ENCODE data around the gene GAP43.

DNA sequence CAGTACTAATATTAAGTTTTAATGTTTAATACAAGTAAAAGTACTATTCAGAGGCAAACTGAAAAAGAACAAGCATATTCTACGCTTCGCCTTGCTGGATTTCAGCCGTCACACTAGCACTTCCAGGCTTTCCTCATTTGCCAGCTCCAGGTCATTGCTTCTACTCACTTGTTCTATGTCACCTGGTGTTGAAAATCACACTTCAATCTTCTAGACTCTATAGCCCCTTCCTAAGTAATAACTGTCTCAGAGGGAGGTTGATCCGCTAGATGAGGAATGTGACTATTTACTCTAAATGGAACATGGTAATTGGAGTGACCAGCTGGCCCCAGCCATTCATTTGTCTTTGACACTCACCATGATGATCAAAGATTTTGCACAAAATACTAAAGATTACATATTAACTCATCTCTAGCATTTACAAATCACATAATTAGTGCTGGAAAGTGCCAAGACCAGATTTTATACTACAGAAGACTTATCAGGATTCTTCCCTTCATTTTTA is 92.0 kb downstream of the GAP43 start:
- TF ChIP-seq, protein P1, sequence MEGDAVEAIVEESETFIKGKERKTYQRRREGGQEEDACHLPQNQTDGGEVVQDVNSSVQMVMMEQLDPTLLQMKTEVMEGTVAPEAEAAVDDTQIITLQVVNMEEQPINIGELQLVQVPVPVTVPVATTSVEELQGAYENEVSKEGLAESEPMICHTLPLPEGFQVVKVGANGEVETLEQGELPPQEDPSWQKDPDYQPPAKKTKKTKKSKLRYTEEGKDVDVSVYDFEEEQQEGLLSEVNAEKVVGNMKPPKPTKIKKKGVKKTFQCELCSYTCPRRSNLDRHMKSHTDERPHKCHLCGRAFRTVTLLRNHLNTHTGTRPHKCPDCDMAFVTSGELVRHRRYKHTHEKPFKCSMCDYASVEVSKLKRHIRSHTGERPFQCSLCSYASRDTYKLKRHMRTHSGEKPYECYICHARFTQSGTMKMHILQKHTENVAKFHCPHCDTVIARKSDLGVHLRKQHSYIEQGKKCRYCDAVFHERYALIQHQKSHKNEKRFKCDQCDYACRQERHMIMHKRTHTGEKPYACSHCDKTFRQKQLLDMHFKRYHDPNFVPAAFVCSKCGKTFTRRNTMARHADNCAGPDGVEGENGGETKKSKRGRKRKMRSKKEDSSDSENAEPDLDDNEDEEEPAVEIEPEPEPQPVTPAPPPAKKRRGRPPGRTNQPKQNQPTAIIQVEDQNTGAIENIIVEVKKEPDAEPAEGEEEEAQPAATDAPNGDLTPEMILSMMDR (IDR thresholded peaks at IDR 0.05; ENCODE audit: low read depth, low read length) = no peak
- TF ChIP-seq, protein P2, sequence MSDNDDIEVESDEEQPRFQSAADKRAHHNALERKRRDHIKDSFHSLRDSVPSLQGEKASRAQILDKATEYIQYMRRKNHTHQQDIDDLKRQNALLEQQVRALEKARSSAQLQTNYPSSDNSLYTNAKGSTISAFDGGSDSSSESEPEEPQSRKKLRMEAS (IDR thresholded peaks at IDR 0.05; ENCODE audit: low read depth, low read length) = no peak
